HepG2 (cell line): Measurements from ENCODE around the gene GABRB1. TPM values are rescaled to one million over a fixed set of nuclear protein-coding genes. Genes with fewer than 3 reads are reported as not detected.

Experiments
- ATAC-seq: fragments of 200-7000 bp; cut with Tn5 transposase; 3 replicates; pipeline ENCODE4 v1.9.1; 2020; ENCODE audit warnings: mild to moderate bottlenecking, moderate library complexity
- BruUV-seq: library from RNA; stranded (reverse); fragments of 400-500 nt; replicated peaks from 2 replicates; lab custom pipeline; 2021; lab: Mats Ljungman, UMichigan
- CTCF ChIA-PET: fragments of 300-600 bp; formaldehyde crosslinking; extraction: SDS; loops from one replicate; lab custom pipeline; 2021; ENCODE audit warnings: low total read pairs, inconsistent platforms, low intra/inter-chr PET ratio; lab: Yijun Ruan, JAX
- POLR2A ChIA-PET: fragments of 350-600 bp; sonication (Branson Sonifier 250); formaldehyde crosslinking; loops from one replicate; lab custom pipeline; 2020; ENCODE audit warnings: antibody characterized with exemption, inconsistent platforms; lab: Yijun Ruan, JAX
- DNase-seq: peaks from one replicate; pipeline ENCODE4 v3.0.0-alpha.2; 2015; ENCODE audit warnings: low spot score
- FAIRE-seq: peaks from 3 replicates; lab custom pipeline; 2011; peaks lifted over from hg19 to GRCh38; lab: Jason Lieb, UNC
- H2AFZ ChIP-seq: one replicate; pipeline ENCODE4 v1.6.1; 2011; ENCODE audit warnings: low read length, inconsistent platforms
- H3K27ac ChIP-seq: fragments of 300-600 bp; 3 replicates; pipeline ENCODE4 v1.8.0; 2011; ENCODE audit warnings: mixed run types, mild to moderate bottlenecking, mixed read lengths, low read length, inconsistent platforms; ENCODE audit not compliant: insufficient read depth; ENCODE audit errors: extremely low read length
- H3K27me3 ChIP-seq, 2 experiments: fragments of 200-600 bp in 1 of 2; 2 replicates in 1 of 2; 3 replicates in 1 of 2; pipeline versions ENCODE4 v1.6.0 to v1.8.0; 2011; ENCODE audit warnings: low read length in 2 of 2, mild to moderate bottlenecking in 2 of 2, moderate library complexity in 2 of 2, inconsistent platforms in 1 of 2; ENCODE audit not compliant: insufficient read depth in 2 of 2, control insufficient read depth in 1 of 2
- H3K36me3 ChIP-seq, 2 experiments: fragments of 200-600 bp in 1 of 2; replicated peaks in 1 of 2; 2 replicates in 1 of 2; 3 replicates in 1 of 2; pipeline versions ENCODE4 v1.5.1 to v1.8.0; 2011; ENCODE audit warnings: low read length in 2 of 2, inconsistent platforms in 1 of 2; ENCODE audit not compliant: insufficient read depth in 2 of 2, control insufficient read depth in 1 of 2
- H3K4me1 ChIP-seq: 2 replicates; pipeline ENCODE4 v1.5.1; 2012; ENCODE audit warnings: low read length, inconsistent platforms; ENCODE audit not compliant: insufficient read depth
- H3K4me2 ChIP-seq: 2 replicates; pipeline ENCODE4 v1.6.0; 2011; ENCODE audit warnings: low read depth, low read length, inconsistent platforms
- H3K4me3 ChIP-seq, 3 experiments: fragments of 200-600 bp in 1 of 3; sonication (generic), shearing (Covaris generic) in 1 of 3; replicated peaks in 1 of 3; 2 replicates each; pipeline ENCODE4 v1.5.1; 2011 to 2016; ENCODE audit warnings: low read length in 3 of 3, inconsistent platforms in 2 of 3, low read depth in 2 of 3, mild to moderate bottlenecking in 2 of 3, control low read depth in 1 of 3, mixed read lengths in 1 of 3; ENCODE audit not compliant: insufficient read depth in 1 of 3
- H3K79me2 ChIP-seq: one replicate; pipeline ENCODE4 v1.6.1; 2011; ENCODE audit warnings: low read length, inconsistent platforms; ENCODE audit not compliant: insufficient read depth
- H3K9ac ChIP-seq: 2 replicates; pipeline ENCODE4 v1.6.0; 2011; ENCODE audit warnings: mild to moderate bottlenecking, low read depth, low read length, inconsistent platforms; ENCODE audit not compliant: insufficient read depth
- H3K9me3 ChIP-seq: 2 replicates; pipeline ENCODE4 v1.5.1; 2012; ENCODE audit warnings: mild to moderate bottlenecking, low read length
- H4K20me1 ChIP-seq: 2 replicates; pipeline ENCODE4 v1.6.0; 2011; ENCODE audit warnings: inconsistent platforms, mild to moderate bottlenecking, low read length, moderate library complexity; ENCODE audit not compliant: insufficient read depth
- BCL3 ChIP-seq: sonication (generic); formaldehyde crosslinking; IDR thresholded peaks from 2 replicates; pipeline ENCODE4 v1.5.1; 2020; ENCODE audit warnings: mild to moderate bottlenecking, missing genetic modification reagents, moderate library complexity
- BORCS8-MEF2B ChIP-seq: sonication (generic); formaldehyde crosslinking; IDR thresholded peaks from 2 replicates; pipeline ENCODE4 v1.8.0; 2022; ENCODE audit warnings: mild to moderate bottlenecking, missing genetic modification reagents
- ZBTB38 ChIP-seq: sonication (generic); formaldehyde crosslinking; IDR thresholded peaks from 2 replicates; pipeline ENCODE4 v1.5.1; 2020; ENCODE audit warnings: mild to moderate bottlenecking, missing genetic modification reagents
- ZFAT ChIP-seq: sonication (generic); formaldehyde crosslinking; conservative IDR thresholded peaks from 2 replicates; pipeline ENCODE4 v1.8.1; 2023; ENCODE audit warnings: missing genetic modification reagents, inconsistent platforms
- ZIK1 ChIP-seq: sonication (generic); formaldehyde crosslinking; IDR thresholded peaks from 2 replicates; pipeline ENCODE4 v1.5.0; 2020; ENCODE audit warnings: mild to moderate bottlenecking, low read depth, missing genetic modification reagents, borderline replicate concordance
- ZNF770 ChIP-seq: sonication (generic); formaldehyde crosslinking; IDR thresholded peaks from 2 replicates; pipeline ENCODE4 v1.5.0; 2020; ENCODE audit warnings: mild to moderate bottlenecking, missing genetic modification reagents
- ZNF816 ChIP-seq: sonication (generic); formaldehyde crosslinking; IDR thresholded peaks from 2 replicates; pipeline ENCODE4 v1.8.0; 2022; ENCODE audit warnings: missing genetic modification reagents, mild to moderate bottlenecking, borderline replicate concordance
- WGBS: methylation state at CpG from one replicate; pipeline ENCODE4 v1.1.6; 2017; ENCODE audit warnings: low lambda C conversion rate; 5-methylcytosine and 5-hydroxymethylcytosine counted together
- in situ Hi-C: cut with HindIII; loops from 2 replicates; pipeline ENCODE4 v1.10.0; 2017; ENCODE audit warnings: low pct_unique_long_range_greater_than_20kb; ENCODE audit not compliant: extremely low pct_ligation_motif_present
- intact Hi-C: fragments of 100-400 bp; cut with micrococcal nuclease; formaldehyde crosslinking; loops from one replicate; pipeline ENCODE4 v1.10.0; 2022; ENCODE audit not compliant: unreplicated experiment
- polyA plus RNA-seq, 8 experiments: library from polyadenylated mRNA; depleted of rRNA in 3 of 8; stranded (reverse) in 7 of 8; unstranded in 1 of 8; fragments of >200 nt; fragmentation: Illumina TruSeq in 4 of 8; extraction: Trizol in 4 of 8; gene quantifications; 2 replicates each; pipeline versions ENCODE4 v1.2.1 to v1.2.3, GENCODE V29; 2011 to 2016; ENCODE audit warnings: low read depth in 4 of 8, missing spikeins in 1 of 8, mixed read lengths in 1 of 8; ENCODE audit not compliant: insufficient read depth in 1 of 8
- total RNA-seq, 5 experiments: library from RNA; depleted of rRNA; stranded (reverse); fragments of >200 nt; fragmentation: Illumina TruSeq; extraction: Trizol; gene quantifications; 2 replicates each; pipeline ENCODE4 v1.2.3, GENCODE V29; 2016; ENCODE audit warnings: low read depth in 1 of 5
- TF ChIP-seq, protein P1 (sequence below): IDR thresholded peaks from 2 replicates; pipeline ENCODE4 v1.6.1; 2016; ENCODE audit warnings: low read depth, missing genetic modification reagents, missing compliant biosample characterization
- TF ChIP-seq, protein P2 (sequence below): sonication (generic); formaldehyde crosslinking; IDR thresholded peaks from 2 replicates; pipeline ENCODE4 v1.8.1; 2023; ENCODE audit warnings: mild to moderate bottlenecking, missing genetic modification reagents
- TF ChIP-seq, protein P3 (sequence below): IDR thresholded peaks from 2 replicates; pipeline ENCODE4 v1.6.1; 2016; ENCODE audit warnings: low read depth, control low read depth

Gene GABRB1
- total and polyA plus RNA-seq, 2 of the 13 experiments (the other 11 are each of a cell fraction or from before 2014, with no cell fraction given): not detected

GRCh38 chr4:47406408-47406807, 375.0 kb downstream of the GABRB1 start (continued):
- TF ChIP-seq, protein P1, sequence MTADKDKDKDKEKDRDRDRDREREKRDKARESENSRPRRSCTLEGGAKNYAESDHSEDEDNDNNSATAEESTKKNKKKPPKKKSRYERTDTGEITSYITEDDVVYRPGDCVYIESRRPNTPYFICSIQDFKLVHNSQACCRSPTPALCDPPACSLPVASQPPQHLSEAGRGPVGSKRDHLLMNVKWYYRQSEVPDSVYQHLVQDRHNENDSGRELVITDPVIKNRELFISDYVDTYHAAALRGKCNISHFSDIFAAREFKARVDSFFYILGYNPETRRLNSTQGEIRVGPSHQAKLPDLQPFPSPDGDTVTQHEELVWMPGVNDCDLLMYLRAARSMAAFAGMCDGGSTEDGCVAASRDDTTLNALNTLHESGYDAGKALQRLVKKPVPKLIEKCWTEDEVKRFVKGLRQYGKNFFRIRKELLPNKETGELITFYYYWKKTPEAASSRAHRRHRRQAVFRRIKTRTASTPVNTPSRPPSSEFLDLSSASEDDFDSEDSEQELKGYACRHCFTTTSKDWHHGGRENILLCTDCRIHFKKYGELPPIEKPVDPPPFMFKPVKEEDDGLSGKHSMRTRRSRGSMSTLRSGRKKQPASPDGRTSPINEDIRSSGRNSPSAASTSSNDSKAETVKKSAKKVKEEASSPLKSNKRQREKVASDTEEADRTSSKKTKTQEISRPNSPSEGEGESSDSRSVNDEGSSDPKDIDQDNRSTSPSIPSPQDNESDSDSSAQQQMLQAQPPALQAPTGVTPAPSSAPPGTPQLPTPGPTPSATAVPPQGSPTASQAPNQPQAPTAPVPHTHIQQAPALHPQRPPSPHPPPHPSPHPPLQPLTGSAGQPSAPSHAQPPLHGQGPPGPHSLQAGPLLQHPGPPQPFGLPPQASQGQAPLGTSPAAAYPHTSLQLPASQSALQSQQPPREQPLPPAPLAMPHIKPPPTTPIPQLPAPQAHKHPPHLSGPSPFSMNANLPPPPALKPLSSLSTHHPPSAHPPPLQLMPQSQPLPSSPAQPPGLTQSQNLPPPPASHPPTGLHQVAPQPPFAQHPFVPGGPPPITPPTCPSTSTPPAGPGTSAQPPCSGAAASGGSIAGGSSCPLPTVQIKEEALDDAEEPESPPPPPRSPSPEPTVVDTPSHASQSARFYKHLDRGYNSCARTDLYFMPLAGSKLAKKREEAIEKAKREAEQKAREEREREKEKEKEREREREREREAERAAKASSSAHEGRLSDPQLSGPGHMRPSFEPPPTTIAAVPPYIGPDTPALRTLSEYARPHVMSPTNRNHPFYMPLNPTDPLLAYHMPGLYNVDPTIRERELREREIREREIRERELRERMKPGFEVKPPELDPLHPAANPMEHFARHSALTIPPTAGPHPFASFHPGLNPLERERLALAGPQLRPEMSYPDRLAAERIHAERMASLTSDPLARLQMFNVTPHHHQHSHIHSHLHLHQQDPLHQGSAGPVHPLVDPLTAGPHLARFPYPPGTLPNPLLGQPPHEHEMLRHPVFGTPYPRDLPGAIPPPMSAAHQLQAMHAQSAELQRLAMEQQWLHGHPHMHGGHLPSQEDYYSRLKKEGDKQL (CRISPR knock-in tag): no peak
- TF ChIP-seq ZFAT (CRISPR knock-in tag): no peak
- no peak for TF ChIP-seq ZNF770 (CRISPR knock-in tag)

GRCh38 chr4:47410271-47410670, 378.9 kb downstream of the GABRB1 start:
- H3K79me2 ChIP-seq: no peaks in the 10 kb centered on the region
- ATAC-seq (no peak), DNase-seq (no peak), FAIRE-seq (no peak)
- in situ Hi-C loops: no loop called here
- no peaks in the 10 kb centered on the region for H3K9me3 ChIP-seq
- ChIA-PET CTCF (no interaction called here), POLR2A (no interaction called here)
- H4K20me1 ChIP-seq: no peaks in the 10 kb centered on the region
- H2AFZ ChIP-seq: no peak overlapping the region
- intact Hi-C loops: no loop called here
- WGBS: 0% methylated on average over 1 of the region's 1 CpG
- no peak overlapping the region for H3K4me3 ChIP-seq
- no TSS peak for BruUV-seq
- no peaks in the 10 kb centered on the region for H3K36me3 ChIP-seq
- H3K4me1 ChIP-seq: no peaks in the 10 kb centered on the region
- no peak overlapping the region for H3K27ac ChIP-seq
- no peaks in the 10 kb centered on the region for H3K27me3 ChIP-seq
- H3K9ac ChIP-seq: no peak overlapping the region
- H3K4me2 ChIP-seq: no peak overlapping the region
- TF ChIP-seq ZNF816 (CRISPR knock-in tag): no peak
- no peak for TF ChIP-seq BCL3
- no peak for TF ChIP-seq ZIK1 (CRISPR knock-in tag)
- TF ChIP-seq, protein P2, sequence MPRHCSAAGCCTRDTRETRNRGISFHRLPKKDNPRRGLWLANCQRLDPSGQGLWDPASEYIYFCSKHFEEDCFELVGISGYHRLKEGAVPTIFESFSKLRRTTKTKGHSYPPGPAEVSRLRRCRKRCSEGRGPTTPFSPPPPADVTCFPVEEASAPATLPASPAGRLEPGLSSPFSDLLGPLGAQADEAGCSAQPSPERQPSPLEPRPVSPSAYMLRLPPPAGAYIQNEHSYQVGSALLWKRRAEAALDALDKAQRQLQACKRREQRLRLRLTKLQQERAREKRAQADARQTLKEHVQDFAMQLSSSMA: no peak
- TF ChIP-seq, protein P3, sequence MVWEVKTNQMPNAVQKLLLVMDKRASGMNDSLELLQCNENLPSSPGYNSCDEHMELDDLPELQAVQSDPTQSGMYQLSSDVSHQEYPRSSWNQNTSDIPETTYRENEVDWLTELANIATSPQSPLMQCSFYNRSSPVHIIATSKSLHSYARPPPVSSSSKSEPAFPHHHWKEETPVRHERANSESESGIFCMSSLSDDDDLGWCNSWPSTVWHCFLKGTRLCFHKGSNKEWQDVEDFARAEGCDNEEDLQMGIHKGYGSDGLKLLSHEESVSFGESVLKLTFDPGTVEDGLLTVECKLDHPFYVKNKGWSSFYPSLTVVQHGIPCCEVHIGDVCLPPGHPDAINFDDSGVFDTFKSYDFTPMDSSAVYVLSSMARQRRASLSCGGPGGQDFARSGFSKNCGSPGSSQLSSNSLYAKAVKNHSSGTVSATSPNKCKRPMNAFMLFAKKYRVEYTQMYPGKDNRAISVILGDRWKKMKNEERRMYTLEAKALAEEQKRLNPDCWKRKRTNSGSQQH (CRISPR knock-in tag): no peak
- TF ChIP-seq ZBTB38 (CRISPR knock-in tag): no peak
- TF ChIP-seq BORCS8-MEF2B: no peak
